ENCODE measurements around the gene ICAM3.

DNA sequence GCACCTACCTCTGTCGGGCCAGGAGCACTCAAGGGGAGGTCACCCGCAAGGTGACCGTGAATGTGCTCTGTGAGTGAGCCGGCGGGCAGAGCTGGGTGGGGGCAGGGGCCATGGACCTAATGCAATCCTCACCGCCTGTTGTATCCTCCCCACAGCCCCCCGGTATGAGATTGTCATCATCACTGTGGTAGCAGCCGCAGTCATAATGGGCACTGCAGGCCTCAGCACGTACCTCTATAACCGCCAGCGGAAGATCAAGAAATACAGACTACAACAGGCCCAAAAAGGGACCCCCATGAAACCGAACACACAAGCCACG is 54.5 kb downstream of the ICAM3 start:
- TF ChIP-seq, protein P1, sequence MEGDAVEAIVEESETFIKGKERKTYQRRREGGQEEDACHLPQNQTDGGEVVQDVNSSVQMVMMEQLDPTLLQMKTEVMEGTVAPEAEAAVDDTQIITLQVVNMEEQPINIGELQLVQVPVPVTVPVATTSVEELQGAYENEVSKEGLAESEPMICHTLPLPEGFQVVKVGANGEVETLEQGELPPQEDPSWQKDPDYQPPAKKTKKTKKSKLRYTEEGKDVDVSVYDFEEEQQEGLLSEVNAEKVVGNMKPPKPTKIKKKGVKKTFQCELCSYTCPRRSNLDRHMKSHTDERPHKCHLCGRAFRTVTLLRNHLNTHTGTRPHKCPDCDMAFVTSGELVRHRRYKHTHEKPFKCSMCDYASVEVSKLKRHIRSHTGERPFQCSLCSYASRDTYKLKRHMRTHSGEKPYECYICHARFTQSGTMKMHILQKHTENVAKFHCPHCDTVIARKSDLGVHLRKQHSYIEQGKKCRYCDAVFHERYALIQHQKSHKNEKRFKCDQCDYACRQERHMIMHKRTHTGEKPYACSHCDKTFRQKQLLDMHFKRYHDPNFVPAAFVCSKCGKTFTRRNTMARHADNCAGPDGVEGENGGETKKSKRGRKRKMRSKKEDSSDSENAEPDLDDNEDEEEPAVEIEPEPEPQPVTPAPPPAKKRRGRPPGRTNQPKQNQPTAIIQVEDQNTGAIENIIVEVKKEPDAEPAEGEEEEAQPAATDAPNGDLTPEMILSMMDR (IDR thresholded peaks at IDR 0.05), result no peak
- TF ChIP-seq POLR2A (IDR thresholded peaks at IDR 0.05), result no peak

Data from breast epithelium (tissue), 3 donors.